ENCODE measurements around the gene TMPRSS4. TPM values are rescaled to one million over a fixed set of nuclear protein-coding genes. Genes with fewer than 3 reads are reported as not detected.

The TMPRSS4 gene
- total RNA-seq, 1 donor: not detected

GRCh38 chr11:118124929-118125535, 48.2 kb downstream of the TMPRSS4 start:
- TF ChIP-seq, protein P1, sequence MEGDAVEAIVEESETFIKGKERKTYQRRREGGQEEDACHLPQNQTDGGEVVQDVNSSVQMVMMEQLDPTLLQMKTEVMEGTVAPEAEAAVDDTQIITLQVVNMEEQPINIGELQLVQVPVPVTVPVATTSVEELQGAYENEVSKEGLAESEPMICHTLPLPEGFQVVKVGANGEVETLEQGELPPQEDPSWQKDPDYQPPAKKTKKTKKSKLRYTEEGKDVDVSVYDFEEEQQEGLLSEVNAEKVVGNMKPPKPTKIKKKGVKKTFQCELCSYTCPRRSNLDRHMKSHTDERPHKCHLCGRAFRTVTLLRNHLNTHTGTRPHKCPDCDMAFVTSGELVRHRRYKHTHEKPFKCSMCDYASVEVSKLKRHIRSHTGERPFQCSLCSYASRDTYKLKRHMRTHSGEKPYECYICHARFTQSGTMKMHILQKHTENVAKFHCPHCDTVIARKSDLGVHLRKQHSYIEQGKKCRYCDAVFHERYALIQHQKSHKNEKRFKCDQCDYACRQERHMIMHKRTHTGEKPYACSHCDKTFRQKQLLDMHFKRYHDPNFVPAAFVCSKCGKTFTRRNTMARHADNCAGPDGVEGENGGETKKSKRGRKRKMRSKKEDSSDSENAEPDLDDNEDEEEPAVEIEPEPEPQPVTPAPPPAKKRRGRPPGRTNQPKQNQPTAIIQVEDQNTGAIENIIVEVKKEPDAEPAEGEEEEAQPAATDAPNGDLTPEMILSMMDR (IDR thresholded peaks at IDR 0.05; ENCODE audit: insufficient read depth, low read depth, low read length): no peak
- no peak overlapping the region for H3K4me3 ChIP-seq (ENCODE audit: low read depth, low read length)
- DNase-seq (ENCODE audit: low read depth): no peak

DNA sequence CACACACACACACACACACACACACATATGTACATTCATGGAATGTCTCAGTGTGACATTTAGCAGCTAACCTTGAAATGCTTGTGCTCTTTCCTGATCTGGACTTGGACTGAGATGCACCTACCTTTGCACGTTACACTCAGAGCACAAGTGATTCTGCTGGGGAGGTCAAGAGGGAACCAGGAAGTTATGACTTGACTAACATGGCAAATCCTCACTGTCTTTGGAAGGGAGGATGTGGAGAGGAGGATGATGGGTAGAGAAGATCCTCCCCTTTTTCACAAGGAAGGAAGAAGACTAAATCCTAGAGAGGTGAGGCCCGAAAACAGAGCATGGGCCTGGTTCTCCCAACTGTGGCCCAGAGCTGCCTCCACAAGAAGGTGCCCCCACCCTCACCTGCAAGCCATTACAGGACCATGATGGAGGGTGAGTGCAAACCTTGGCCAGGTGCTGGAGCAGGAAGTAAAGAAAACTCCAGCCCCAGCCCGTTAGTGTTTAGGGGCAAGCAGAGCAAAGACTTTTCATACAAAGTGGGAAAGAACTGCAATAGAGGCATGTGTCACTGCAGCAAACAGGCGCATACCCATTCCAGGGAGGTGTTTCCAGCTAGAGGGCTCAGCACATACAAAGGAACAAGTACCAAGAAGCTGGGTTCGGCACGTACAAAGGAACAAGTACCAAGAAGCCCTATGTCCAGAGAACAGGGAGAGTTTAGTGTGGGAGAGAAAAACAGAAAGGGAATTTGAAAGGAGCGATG, 49.4 kb downstream of the TMPRSS4 start:
- H3K4me3 ChIP-seq (ENCODE audit: low read depth, low read length): no peak overlapping the region
- DNase-seq (ENCODE audit: low read depth): no peak
- TF ChIP-seq, protein P1 (IDR thresholded peaks at IDR 0.05; ENCODE audit: insufficient read depth, low read depth, low read length): no peak

- DNase-seq (ENCODE audit: low read depth): no peak
- TF ChIP-seq, protein P1 (IDR thresholded peaks at IDR 0.05; ENCODE audit: insufficient read depth, low read depth, low read length): no peak
- no peak overlapping the region for H3K4me3 ChIP-seq (ENCODE audit: low read depth, low read length)
These were observed 51.4 kb downstream of the TMPRSS4 start for GRCh38 chr11:118128310-118128709.

DNA sequence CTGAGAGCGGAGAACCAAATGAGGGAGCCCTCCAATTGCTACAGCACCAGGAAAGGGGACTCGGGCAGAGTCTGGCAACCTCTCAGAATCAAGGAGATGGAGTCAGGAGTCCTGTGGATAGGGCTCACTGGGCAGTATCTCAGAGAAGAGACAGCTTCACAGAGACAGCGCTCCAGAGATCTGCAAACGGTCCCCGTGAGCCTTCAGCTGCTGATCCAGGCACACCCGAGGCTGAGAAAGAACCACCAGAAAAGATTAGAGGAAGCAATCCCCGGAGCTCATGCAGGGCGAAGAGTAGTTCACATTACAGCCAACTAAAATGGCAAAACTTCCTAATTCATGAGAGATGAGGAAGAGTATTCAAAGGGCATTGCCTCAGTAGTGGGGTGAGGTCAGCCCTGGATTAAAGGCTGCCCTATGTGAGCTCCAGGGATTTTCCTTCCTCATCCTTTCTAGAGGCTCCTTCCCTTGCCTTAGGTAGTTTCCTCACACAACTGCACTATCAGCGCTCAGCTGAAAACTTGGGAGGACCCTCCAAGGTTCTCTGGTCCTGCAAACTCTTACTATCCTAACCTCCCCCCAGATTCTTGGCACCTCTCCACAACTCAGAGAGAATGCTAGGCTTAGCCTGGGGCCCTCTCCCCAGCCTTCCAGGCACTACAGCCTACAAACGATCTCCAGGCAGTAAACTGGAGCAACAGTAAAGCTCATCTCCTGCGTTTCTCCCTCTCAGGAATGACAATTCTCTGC, 52.0 kb downstream of the TMPRSS4 start:
- DNase-seq (ENCODE audit: low read depth): no peak
- TF ChIP-seq, protein P1 (IDR thresholded peaks at IDR 0.05; ENCODE audit: insufficient read depth, low read depth, low read length): no peak
- H3K4me3 ChIP-seq (ENCODE audit: low read depth, low read length): no peak overlapping the region

DNA sequence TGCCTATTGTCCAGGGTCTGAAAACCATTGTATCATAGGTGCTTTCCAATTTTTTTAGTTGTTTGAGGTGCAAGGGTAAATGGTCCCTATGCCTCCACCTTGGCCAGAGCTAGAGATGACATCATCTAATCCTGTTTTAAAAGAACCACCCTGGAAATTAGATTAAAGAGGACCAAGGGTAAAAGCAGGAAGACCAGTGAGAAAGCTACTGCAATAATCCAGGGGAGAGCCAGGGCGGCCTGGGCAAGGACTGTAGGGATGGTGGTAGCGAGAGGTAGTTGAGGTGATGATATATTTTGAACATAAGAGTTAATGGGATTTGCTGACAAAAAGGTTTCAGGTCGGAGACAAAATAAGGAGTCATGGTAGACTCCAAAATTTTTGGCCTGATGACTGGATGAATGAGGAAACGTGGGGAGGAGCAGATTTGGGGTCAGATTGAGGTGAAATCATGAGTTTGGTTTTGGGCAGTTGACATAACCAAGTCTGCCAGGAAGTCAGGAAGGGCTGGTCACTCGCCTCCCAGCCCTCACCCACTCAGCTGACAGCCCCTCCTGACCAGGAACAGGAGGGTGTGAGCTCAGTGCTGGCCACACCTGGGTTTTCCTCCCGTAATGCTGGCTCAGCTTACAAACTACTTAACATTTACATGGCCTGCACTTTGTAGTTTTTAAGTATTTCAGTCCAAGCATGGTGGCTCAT, 52.7 kb downstream of the TMPRSS4 start:
- H3K4me3 ChIP-seq (ENCODE audit: low read depth, low read length): no peak overlapping the region
- DNase-seq (ENCODE audit: low read depth): no peak
- TF ChIP-seq, protein P1 (IDR thresholded peaks at IDR 0.05; ENCODE audit: insufficient read depth, low read depth, low read length): no peak

GRCh38 chr11:118132385-118133151, 55.7 kb downstream of the TMPRSS4 start:
- H3K4me3 ChIP-seq (ENCODE audit: low read depth, low read length): no peak overlapping the region
- TF ChIP-seq, protein P1 (IDR thresholded peaks at IDR 0.05; ENCODE audit: insufficient read depth, low read depth, low read length): no peak
- no peak for DNase-seq (ENCODE audit: low read depth)

Measured in fibroblast of villous mesenchyme (primary cell).